Measurements from ENCODE around the gene RLN3. TPM values are rescaled to one million over a fixed set of nuclear protein-coding genes. Genes with fewer than 3 reads are reported as not detected.

Gene RLN3
- total and polyA plus RNA-seq, 9 of the 15 experiments (the other 6 are each of a cell fraction or from before 2014, with no cell fraction given): 0.31 to 1.2 (median 0.71) TPM; not detected in 6

DNA sequence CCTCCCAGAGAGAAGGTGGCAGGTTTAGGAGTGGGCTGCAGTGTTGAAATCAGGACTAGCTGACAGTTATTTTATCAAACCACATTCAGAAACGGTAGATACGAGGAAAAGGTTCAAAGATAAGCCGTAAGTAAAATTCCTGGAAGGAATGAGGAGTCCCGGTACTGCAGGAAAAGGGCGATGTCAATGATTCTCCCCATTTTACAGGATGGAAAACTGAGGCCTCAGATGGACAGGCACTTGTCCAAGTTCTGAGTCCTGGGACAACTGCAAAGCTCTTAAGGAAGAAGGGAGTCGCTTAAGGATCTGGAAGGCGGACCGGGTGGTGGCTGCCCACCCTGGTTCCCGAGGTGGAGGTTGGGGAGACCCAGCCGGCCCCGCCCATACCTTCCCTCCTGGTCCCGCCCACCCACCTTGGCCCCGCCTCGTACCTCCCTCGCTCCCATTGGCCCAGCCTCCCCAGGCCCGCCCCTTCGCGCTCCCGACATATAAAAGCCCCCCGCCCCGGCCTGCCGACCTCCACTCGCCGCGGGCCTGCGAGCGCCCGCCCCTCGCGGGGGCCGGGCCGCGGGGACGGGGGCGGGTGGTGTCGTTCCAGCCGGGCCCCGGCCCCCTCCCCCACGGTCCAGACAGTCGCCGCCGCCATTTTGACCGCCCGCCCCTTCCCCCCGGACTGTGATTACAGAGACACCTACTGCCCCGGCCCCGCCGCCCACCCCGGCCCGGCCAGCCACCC, 22.4 kb upstream of the RLN3 start (continued):
- TF ChIP-seq, protein P1, sequence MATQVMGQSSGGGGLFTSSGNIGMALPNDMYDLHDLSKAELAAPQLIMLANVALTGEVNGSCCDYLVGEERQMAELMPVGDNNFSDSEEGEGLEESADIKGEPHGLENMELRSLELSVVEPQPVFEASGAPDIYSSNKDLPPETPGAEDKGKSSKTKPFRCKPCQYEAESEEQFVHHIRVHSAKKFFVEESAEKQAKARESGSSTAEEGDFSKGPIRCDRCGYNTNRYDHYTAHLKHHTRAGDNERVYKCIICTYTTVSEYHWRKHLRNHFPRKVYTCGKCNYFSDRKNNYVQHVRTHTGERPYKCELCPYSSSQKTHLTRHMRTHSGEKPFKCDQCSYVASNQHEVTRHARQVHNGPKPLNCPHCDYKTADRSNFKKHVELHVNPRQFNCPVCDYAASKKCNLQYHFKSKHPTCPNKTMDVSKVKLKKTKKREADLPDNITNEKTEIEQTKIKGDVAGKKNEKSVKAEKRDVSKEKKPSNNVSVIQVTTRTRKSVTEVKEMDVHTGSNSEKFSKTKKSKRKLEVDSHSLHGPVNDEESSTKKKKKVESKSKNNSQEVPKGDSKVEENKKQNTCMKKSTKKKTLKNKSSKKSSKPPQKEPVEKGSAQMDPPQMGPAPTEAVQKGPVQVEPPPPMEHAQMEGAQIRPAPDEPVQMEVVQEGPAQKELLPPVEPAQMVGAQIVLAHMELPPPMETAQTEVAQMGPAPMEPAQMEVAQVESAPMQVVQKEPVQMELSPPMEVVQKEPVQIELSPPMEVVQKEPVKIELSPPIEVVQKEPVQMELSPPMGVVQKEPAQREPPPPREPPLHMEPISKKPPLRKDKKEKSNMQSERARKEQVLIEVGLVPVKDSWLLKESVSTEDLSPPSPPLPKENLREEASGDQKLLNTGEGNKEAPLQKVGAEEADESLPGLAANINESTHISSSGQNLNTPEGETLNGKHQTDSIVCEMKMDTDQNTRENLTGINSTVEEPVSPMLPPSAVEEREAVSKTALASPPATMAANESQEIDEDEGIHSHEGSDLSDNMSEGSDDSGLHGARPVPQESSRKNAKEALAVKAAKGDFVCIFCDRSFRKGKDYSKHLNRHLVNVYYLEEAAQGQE (IDR thresholded peaks at IDR 0.05; ENCODE audit: borderline replicate concordance): no peak
- TF ChIP-seq, protein P1 (CRISPR knock-in tag; IDR thresholded peaks at IDR 0.05; ENCODE audit: low read depth): no peak
- TF ChIP-seq, protein P2, sequence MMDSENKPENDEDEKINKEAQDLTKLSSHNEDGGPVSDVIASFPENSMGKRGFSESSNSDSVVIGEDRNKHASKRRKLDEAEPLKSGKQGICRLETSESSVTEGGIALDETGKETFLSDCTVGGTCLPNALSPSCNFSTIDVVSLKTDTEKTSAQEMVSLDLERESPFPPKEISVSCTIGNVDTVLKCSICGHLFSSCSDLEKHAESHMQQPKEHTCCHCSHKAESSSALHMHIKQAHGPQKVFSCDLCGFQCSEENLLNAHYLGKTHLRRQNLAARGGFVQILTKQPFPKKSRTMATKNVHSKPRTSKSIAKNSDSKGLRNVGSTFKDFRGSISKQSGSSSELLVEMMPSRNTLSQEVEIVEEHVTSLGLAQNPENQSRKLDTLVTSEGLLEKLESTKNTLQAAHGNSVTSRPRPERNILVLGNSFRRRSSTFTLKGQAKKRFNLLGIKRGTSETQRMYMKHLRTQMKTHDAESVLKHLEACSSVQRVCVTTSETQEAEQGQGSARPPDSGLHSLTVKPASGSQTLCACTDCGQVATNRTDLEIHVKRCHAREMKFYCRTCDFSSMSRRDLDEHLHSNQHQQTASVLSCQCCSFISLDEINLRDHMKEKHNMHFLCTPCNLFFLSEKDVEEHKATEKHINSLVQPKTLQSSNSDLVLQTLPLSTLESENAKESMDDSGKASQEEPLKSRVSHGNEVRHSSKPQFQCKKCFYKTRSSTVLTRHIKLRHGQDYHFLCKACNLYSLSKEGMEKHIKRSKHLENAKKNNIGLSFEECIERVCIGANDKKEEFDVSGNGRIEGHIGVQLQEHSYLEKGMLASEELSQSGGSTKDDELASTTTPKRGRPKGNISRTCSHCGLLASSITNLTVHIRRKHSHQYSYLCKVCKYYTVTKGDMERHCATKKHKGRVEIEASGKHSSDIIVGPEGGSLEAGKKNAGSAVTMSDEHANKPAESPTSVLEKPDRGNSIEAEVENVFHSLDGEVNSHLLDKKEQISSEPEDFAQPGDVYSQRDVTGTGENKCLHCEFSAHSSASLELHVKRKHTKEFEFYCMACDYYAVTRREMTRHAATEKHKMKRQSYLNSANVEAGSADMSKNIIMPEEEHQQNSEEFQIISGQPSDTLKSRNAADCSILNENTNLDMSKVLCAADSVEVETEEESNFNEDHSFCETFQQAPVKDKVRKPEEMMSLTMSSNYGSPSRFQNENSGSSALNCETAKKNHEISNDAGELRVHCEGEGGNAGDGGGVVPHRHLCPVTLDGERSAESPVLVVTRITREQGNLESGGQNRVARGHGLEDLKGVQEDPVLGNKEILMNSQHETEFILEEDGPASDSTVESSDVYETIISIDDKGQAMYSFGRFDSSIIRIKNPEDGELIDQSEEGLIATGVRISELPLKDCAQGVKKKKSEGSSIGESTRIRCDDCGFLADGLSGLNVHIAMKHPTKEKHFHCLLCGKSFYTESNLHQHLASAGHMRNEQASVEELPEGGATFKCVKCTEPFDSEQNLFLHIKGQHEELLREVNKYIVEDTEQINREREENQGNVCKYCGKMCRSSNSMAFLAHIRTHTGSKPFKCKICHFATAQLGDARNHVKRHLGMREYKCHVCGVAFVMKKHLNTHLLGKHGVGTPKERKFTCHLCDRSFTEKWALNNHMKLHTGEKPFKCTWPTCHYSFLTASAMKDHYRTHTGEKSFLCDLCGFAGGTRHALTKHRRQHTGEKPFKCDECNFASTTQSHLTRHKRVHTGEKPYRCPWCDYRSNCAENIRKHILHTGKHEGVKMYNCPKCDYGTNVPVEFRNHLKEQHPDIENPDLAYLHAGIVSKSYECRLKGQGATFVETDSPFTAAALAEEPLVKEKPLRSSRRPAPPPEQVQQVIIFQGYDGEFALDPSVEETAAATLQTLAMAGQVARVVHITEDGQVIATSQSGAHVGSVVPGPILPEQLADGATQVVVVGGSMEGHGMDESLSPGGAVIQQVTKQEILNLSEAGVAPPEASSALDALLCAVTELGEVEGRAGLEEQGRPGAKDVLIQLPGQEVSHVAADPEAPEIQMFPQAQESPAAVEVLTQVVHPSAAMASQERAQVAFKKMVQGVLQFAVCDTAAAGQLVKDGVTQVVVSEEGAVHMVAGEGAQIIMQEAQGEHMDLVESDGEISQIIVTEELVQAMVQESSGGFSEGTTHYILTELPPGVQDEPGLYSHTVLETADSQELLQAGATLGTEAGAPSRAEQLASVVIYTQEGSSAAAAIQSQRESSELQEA (IDR thresholded peaks at IDR 0.05; ENCODE audit: low read depth): no peak
- TF ChIP-seq ASH1L (IDR thresholded peaks at IDR 0.05; ENCODE audit: borderline replicate concordance, low read depth, partially characterized antibody) (peak; percentile 54), TAF9B (IDR thresholded peaks at IDR 0.05; ENCODE audit: partially characterized antibody) (no peak)
- TF ChIP-seq, protein P3, sequence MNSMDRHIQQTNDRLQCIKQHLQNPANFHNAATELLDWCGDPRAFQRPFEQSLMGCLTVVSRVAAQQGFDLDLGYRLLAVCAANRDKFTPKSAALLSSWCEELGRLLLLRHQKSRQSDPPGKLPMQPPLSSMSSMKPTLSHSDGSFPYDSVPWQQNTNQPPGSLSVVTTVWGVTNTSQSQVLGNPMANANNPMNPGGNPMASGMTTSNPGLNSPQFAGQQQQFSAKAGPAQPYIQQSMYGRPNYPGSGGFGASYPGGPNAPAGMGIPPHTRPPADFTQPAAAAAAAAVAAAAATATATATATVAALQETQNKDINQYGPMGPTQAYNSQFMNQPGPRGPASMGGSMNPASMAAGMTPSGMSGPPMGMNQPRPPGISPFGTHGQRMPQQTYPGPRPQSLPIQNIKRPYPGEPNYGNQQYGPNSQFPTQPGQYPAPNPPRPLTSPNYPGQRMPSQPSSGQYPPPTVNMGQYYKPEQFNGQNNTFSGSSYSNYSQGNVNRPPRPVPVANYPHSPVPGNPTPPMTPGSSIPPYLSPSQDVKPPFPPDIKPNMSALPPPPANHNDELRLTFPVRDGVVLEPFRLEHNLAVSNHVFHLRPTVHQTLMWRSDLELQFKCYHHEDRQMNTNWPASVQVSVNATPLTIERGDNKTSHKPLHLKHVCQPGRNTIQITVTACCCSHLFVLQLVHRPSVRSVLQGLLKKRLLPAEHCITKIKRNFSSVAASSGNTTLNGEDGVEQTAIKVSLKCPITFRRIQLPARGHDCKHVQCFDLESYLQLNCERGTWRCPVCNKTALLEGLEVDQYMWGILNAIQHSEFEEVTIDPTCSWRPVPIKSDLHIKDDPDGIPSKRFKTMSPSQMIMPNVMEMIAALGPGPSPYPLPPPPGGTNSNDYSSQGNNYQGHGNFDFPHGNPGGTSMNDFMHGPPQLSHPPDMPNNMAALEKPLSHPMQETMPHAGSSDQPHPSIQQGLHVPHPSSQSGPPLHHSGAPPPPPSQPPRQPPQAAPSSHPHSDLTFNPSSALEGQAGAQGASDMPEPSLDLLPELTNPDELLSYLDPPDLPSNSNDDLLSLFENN (IDR thresholded peaks at IDR 0.05; ENCODE audit: low read depth in 2 of 2, low read length in 2 of 2): no peak

All from K562 (cell line).